ENCODE measurements around the gene KCNMB4.

DNA sequence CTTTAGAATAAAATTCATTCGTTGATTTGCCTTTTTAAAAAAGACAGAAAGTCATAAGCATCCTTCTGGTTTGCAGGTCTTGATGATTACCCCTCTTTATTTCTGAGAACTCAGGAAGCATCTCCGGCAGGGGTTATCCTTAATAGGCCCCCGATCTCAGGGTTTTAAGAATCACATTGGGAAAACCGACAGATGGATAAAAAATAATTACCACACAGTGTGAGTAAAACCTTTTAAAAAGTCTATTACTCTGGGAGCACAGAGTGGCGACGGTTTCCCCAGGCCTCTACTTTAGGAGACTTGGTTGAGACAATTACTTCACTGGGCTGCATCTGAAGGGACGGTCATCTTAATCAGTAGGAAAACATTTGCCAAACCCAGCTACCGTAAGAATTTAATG lies 56.5 kb downstream of the KCNMB4 start:
- TF ChIP-seq POLR2AphosphoS5 (IDR thresholded peaks at IDR 0.05; ENCODE audit: low read depth, low read length) (no peak), CTCF (IDR thresholded peaks at IDR 0.05) (no peak), SIN3A (IDR thresholded peaks at IDR 0.05; ENCODE audit: borderline replicate concordance, insufficient read depth, low read depth, low read length) (no peak), TCF7L2 (IDR thresholded peaks at IDR 0.05; ENCODE audit: low read depth, low read length) (no peak)
- TF ChIP-seq, protein P1, sequence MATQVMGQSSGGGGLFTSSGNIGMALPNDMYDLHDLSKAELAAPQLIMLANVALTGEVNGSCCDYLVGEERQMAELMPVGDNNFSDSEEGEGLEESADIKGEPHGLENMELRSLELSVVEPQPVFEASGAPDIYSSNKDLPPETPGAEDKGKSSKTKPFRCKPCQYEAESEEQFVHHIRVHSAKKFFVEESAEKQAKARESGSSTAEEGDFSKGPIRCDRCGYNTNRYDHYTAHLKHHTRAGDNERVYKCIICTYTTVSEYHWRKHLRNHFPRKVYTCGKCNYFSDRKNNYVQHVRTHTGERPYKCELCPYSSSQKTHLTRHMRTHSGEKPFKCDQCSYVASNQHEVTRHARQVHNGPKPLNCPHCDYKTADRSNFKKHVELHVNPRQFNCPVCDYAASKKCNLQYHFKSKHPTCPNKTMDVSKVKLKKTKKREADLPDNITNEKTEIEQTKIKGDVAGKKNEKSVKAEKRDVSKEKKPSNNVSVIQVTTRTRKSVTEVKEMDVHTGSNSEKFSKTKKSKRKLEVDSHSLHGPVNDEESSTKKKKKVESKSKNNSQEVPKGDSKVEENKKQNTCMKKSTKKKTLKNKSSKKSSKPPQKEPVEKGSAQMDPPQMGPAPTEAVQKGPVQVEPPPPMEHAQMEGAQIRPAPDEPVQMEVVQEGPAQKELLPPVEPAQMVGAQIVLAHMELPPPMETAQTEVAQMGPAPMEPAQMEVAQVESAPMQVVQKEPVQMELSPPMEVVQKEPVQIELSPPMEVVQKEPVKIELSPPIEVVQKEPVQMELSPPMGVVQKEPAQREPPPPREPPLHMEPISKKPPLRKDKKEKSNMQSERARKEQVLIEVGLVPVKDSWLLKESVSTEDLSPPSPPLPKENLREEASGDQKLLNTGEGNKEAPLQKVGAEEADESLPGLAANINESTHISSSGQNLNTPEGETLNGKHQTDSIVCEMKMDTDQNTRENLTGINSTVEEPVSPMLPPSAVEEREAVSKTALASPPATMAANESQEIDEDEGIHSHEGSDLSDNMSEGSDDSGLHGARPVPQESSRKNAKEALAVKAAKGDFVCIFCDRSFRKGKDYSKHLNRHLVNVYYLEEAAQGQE (IDR thresholded peaks at IDR 0.05; ENCODE audit: insufficient read depth in 1 of 2, low read depth in 2 of 2, low read length in 1 of 2): no peak
